ENCODE data around the gene F5. TPM values are rescaled to one million over a fixed set of nuclear protein-coding genes. Genes with fewer than 3 reads are reported as not detected.

Gene F5
- total and polyA plus RNA-seq, 10 of the 15 experiments (the other 5 are each of a cell fraction or from before 2014, with no cell fraction given) = under 0.01 to 3.8 (median 0.40) TPM

DNA sequence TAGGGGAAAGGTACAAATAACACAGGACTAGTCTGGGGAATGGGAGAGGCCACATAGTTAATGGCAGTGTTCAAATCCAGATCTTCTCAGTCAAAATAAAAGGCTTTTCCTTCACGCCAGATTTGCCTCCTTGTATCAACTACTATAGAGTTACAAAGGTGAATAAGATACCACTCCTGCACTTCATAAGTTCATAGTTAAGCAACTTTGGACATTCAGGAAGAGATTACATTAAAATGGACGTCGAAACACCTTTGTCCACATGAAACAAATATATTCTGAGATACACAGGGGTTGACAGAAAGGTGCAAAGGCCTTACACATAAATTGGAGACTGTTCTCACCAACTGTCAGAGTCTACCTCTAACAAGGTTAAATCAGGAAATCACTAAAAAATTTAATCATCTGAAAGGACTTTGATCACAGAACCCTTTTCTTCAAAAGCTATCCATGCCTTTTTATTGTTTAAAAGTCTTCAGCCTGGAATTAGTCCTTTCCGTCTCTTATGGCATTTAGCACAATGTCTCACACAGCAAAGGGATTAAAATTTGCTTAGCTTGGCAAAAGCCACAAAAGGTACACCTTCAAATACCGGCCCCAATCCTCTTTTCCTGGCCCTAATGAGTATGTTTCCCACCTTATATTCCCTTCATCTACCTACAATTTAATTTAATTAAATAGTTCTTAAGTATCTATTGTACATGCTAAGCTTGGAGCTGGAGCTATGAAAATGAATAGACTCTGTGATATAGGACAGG, 8.1 kb downstream of the F5 start:
- Histone ChIP-seq H3K4me2 (ENCODE audit: control insufficient read depth, insufficient read depth) (no peak overlapping the region), H3K9me3 (replicated peaks; ENCODE audit: control insufficient read depth, insufficient read depth, low read length) (no peaks in the 10 kb centered on the region), H3K79me2 (ENCODE audit: control insufficient read depth, insufficient read depth, low read length) (no peaks in the 10 kb centered on the region), H3K4me1 (ENCODE audit: control insufficient read depth, insufficient read depth, low read length) (no peaks in the 10 kb centered on the region), H3K27me3 (replicated peaks in 1 of 2; ENCODE audit: control insufficient read depth in 2 of 2, insufficient read depth in 2 of 2, low read length in 1 of 2) (no peaks in the 10 kb centered on the region), H3K9ac (ENCODE audit: control insufficient read depth, insufficient read depth, low read length) (no peak overlapping the region), H2AFZ (ENCODE audit: control insufficient read depth, low read depth, low read length) (no peak overlapping the region), H3K36me3 (ENCODE audit: control insufficient read depth in 2 of 2, insufficient read depth in 2 of 2, low read length in 1 of 2) (no peaks in the 10 kb centered on the region), H3K4me3 (no peak overlapping the region), H3K27ac (ENCODE audit: control insufficient read depth, insufficient read depth) (no peak overlapping the region), H4K20me1 (ENCODE audit: control insufficient read depth, insufficient read depth) (no peaks in the 10 kb centered on the region)
- ChIA-PET POLR2A (no interaction called here), RAD21 (ENCODE audit: unreplicated experiment) (interaction anchor here (0.7 kb wide), 1 partner anchor 134 kb away, joined by 3 read pairs; no protein-coding TSS in a partner anchor), SMC1A (ENCODE audit: uncharacterized antibody, unreplicated experiment) (no interaction called here), CTCF (interaction anchor here (0.5 to 2.2 kb wide), 5 partner anchors 8 to 112 kb away, joined by 4 to 6 read pairs (median 4); partner anchors contain the start of gene F5)
- 18% methylated on average over 5 of the region's 5 CpGs for WGBS (ENCODE audit: insufficient coverage, insufficient replicate concordance, low lambda C conversion rate, missing lambda C conversion rate)
- TF ChIP-seq CHD4 (IDR thresholded peaks at IDR 0.05) = no peak
- no peak for TF ChIP-seq RCOR1 (conservative IDR thresholded peaks at IDR 0.05; ENCODE audit: low read depth, low read length)
- no peak for TF ChIP-seq RELA (IDR thresholded peaks at IDR 0.05; ENCODE audit: borderline replicate concordance, partially characterized antibody)
- TF ChIP-seq, protein P1, sequence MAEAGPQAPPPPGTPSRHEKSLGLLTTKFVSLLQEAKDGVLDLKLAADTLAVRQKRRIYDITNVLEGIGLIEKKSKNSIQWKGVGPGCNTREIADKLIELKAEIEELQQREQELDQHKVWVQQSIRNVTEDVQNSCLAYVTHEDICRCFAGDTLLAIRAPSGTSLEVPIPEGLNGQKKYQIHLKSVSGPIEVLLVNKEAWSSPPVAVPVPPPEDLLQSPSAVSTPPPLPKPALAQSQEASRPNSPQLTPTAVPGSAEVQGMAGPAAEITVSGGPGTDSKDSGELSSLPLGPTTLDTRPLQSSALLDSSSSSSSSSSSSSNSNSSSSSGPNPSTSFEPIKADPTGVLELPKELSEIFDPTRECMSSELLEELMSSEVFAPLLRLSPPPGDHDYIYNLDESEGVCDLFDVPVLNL (IDR thresholded peaks at IDR 0.05; ENCODE audit: low read depth, low read length) = no peak
- TF ChIP-seq NFXL1 (IDR thresholded peaks at IDR 0.05; ENCODE audit: borderline replicate concordance) = no peak
- no peak for TF ChIP-seq SMAD1 (IDR thresholded peaks at IDR 0.05; ENCODE audit: low read depth, partially characterized antibody)
- TF ChIP-seq SP1 (IDR thresholded peaks at IDR 0.05; ENCODE audit: low read depth, low read length) = no peak
- no peak for TF ChIP-seq ZBTB40 (IDR thresholded peaks at IDR 0.05; ENCODE audit: borderline replicate concordance)
- no peak for TF ChIP-seq WRNIP1 (IDR thresholded peaks at IDR 0.05; ENCODE audit: borderline replicate concordance, low read depth, low read length)
- FAIRE-seq (no peak), ATAC-seq (no peak), DNase-seq (ENCODE audit: low read depth, low spot score) (no peak)
- BruUV-seq (replicated peaks) = no TSS peak
- in situ Hi-C loops (cut with MboI) (no loop called here), intact Hi-C loops (cut with micrococcal nuclease; ENCODE audit: unreplicated experiment) (no loop called here)

Measured in GM12878 (cell line).